MCF 10A (cell line): ENCODE results near the gene PHF13. TPM values are rescaled to one million over a fixed set of nuclear protein-coding genes. Genes with fewer than 3 reads are reported as not detected.

Experiments used
- BruUV-seq: library from RNA; stranded (reverse); fragments of 400-500 nt; replicated peaks from 2 replicates; lab custom pipeline; 2021; lab: Mats Ljungman, UMichigan
- CTCF ChIA-PET: fragments of 300-600 bp; sonication (Branson Sonifier 250); formaldehyde crosslinking; extraction: SDS; loops from one replicate; lab custom pipeline; 2021; ENCODE audit warnings: antibody characterized with exemption, inconsistent platforms; lab: Yijun Ruan, JAX
- POLR2A ChIA-PET: fragments of 300-600, 350-650 bp; sonication (Branson Sonifier 250); formaldehyde crosslinking; extraction: SDS; loops from one replicate; lab custom pipeline; 2020; ENCODE audit warnings: antibody characterized with exemption, inconsistent platforms; lab: Yijun Ruan, JAX
- DNase-seq: peaks from one replicate; pipeline ENCODE4 v3.0.0-alpha.2; 2018; ENCODE audit not compliant: unreplicated experiment
- H3K27ac Mint-ChIP-seq: one replicate; pipeline ENCODE4 v1.8.0; 2022; ENCODE audit warnings: mild to moderate bottlenecking, low read depth, mixed read lengths; ENCODE audit not compliant: unreplicated experiment
- H3K27me3 Mint-ChIP-seq: one replicate; pipeline ENCODE4 v1.8.0; 2022; ENCODE audit warnings: mixed read lengths; ENCODE audit not compliant: insufficient read depth, unreplicated experiment
- H3K36me3 Mint-ChIP-seq: one replicate; pipeline ENCODE4 v1.8.0; 2022; ENCODE audit warnings: mild to moderate bottlenecking, moderate library complexity, mixed read lengths; ENCODE audit not compliant: insufficient read depth, unreplicated experiment
- H3K4me1 Mint-ChIP-seq: one replicate; pipeline ENCODE4 v1.8.0; 2022; ENCODE audit warnings: mixed read lengths; ENCODE audit not compliant: insufficient read depth, unreplicated experiment
- H3K4me3 Mint-ChIP-seq: one replicate; pipeline ENCODE4 v1.8.0; 2022; ENCODE audit warnings: mild to moderate bottlenecking, moderate library complexity, mixed read lengths; ENCODE audit not compliant: unreplicated experiment
- H3K9me3 Mint-ChIP-seq: one replicate; pipeline ENCODE4 v1.8.0; 2022; ENCODE audit warnings: mixed read lengths; ENCODE audit not compliant: unreplicated experiment
- intact Hi-C: fragments of 100-400 bp; cut with micrococcal nuclease; formaldehyde crosslinking; loops from 2 replicates; pipeline ENCODE4 v1.14.1; 2022
- total RNA-seq: library from RNA; stranded (reverse); gene quantifications from 2 replicates; pipeline ENCODE4 v1.2.3, GENCODE V29; 2022
- TF ChIP-seq, protein P1 (sequence below): fragments of 200-600 bp; IDR thresholded peaks from one replicate; pipeline ENCODE4 v1.8.0; 2022; ENCODE audit warnings: antibody characterized with exemption, mild to moderate bottlenecking; ENCODE audit not compliant: unreplicated experiment

PHF13 gene
- total RNA-seq, 1 experiment from 2014 or later: 10.3 TPM

DNA sequence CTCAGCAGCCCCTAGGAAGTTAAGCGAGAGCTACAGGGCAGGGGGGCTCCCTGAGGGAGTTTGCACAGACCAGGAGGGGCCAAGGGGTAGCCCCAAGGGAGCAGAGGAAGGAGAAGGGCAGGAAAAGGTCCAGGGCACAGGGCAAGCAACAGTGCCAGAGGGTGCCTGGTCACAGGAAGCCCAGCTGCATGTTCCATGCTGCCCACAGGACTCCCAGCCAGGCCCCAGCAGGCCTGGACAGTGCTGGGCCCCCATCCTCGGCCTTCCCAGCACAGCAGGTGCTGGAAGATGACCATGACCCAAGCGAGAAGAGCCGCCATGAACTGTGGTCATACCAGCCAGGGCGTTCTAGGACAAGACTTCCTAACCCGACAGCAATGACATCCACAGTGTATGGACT, 21.9 kb upstream of the PHF13 start:
- H3K27me3 Mint-ChIP-seq: no peaks in the 10 kb centered on the region
- CTCF ChIA-PET: no interaction called here

DNA sequence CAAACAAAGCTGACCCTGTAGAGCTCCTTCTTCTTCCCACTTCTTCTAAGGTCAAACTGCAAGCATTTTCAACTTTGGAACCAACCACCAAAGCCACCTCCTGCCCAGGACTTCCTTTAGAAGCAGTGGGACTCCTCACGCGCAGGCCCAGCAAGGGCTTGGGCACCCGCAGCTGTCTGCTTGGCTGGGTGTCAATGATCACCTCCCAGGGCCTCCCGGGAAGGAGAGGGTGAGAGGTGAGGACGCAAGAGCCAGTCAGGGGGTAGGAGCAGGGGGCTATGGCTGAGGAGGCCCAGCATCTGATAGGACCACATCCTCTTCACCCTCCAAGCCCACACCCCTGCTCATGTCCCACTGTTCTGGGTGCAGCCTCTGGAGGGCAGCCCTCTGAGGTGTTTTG, 21.1 kb upstream of the PHF13 start:
- no TSS peak for BruUV-seq
- H3K27ac Mint-ChIP-seq: no peak overlapping the region
- H3K27me3 Mint-ChIP-seq: no peaks in the 10 kb centered on the region
- intact Hi-C loops: no loop called here
- TF ChIP-seq, protein P1, sequence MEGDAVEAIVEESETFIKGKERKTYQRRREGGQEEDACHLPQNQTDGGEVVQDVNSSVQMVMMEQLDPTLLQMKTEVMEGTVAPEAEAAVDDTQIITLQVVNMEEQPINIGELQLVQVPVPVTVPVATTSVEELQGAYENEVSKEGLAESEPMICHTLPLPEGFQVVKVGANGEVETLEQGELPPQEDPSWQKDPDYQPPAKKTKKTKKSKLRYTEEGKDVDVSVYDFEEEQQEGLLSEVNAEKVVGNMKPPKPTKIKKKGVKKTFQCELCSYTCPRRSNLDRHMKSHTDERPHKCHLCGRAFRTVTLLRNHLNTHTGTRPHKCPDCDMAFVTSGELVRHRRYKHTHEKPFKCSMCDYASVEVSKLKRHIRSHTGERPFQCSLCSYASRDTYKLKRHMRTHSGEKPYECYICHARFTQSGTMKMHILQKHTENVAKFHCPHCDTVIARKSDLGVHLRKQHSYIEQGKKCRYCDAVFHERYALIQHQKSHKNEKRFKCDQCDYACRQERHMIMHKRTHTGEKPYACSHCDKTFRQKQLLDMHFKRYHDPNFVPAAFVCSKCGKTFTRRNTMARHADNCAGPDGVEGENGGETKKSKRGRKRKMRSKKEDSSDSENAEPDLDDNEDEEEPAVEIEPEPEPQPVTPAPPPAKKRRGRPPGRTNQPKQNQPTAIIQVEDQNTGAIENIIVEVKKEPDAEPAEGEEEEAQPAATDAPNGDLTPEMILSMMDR: no peak
- no peak for DNase-seq
- CTCF ChIA-PET: no interaction called here
- H3K36me3 Mint-ChIP-seq: peaks cover 81% of the 10 kb centered on the region
- H3K9me3 Mint-ChIP-seq: no peaks in the 10 kb centered on the region
- H3K4me1 Mint-ChIP-seq: peaks cover 10% of the 10 kb centered on the region
- POLR2A ChIA-PET: interaction anchor here (1.3 kb wide), 1 partner anchor 14 kb away, joined by 3 read pairs; no protein-coding TSS in a partner anchor
- H3K4me3 Mint-ChIP-seq: no peak overlapping the region

More for the DNA sequence above, 21.9 kb upstream of the PHF13 start:
- H3K36me3 Mint-ChIP-seq: peaks cover 73% of the 10 kb centered on the region
- no peak for DNase-seq
- no peaks in the 10 kb centered on the region for H3K9me3 Mint-ChIP-seq
- no peak overlapping the region for H3K4me3 Mint-ChIP-seq
- TF ChIP-seq, protein P1: no peak
- POLR2A ChIA-PET: interaction anchor here (1.3 kb wide), 1 partner anchor 15 kb away, joined by 3 read pairs; no protein-coding TSS in a partner anchor
- intact Hi-C loops: no loop called here
- peaks cover 17% of the 10 kb centered on the region for H3K4me1 Mint-ChIP-seq
- no TSS peak for BruUV-seq
- H3K27ac Mint-ChIP-seq: no peak overlapping the region

DNA sequence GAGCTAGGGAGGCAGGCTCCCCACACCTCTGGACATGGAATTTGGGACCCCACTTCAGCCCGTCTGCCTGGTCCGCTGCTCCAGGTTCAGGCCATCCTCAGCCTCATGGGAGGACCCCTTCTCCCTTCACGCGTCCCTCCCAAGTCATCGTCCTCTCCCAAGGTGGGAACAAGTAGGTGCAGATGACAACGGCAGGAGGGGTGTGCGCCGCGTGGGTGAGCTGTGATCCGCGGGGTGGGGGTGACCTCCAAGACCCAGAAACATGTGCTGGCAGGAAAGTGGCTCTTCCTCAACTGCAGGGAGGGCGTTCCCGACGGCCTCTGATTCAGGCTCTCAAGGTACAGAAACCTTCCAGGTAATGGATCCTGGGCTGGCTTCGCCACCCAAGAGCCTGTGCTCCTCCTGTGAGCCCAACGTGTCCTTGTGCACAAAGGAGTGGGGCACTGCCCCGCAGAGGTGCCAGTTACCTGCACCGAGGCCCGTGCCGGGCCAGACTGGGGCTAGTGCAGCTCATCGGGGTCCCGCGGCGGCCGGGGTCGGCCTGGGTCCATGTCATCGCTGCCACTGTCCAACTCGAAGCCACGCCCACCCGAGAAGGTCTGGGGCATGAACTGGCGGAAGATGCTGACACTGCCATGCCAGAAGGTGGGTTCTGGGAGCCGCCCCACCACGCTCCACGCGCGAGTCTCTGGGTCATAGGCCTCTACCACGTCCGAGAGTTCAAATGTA, 20.5 kb upstream of the PHF13 start:
- no TSS peak for BruUV-seq
- TF ChIP-seq, protein P1: no peak
- Mint-ChIP-seq H3K27me3 (no peaks in the 10 kb centered on the region), H3K36me3 (peaks cover 87% of the 10 kb centered on the region), H3K4me1 (peaks cover 4% of the 10 kb centered on the region), H3K4me3 (no peak overlapping the region), H3K9me3 (no peaks in the 10 kb centered on the region), H3K27ac (no peak overlapping the region)
- ChIA-PET POLR2A (interaction anchor here (1.6 kb wide), 1 partner anchor 13 kb away, joined by 4 read pairs; the partner anchor contains the start of gene ZBTB48), CTCF (no interaction called here)
- intact Hi-C loops: no loop called here
- DNase-seq: no peak

- H3K27me3 Mint-ChIP-seq: no peaks in the 10 kb centered on the region
- DNase-seq: no peak
- ChIA-PET POLR2A (interaction anchor here (1.6 kb wide), 1 partner anchor 14 kb away, joined by 4 read pairs; the partner anchor contains the start of gene ZBTB48), CTCF (interaction anchor here (1.2 kb wide), 1 partner anchor 53 kb away, joined by 4 read pairs; no protein-coding TSS in a partner anchor)
- H3K4me1 Mint-ChIP-seq: peaks cover 4% of the 10 kb centered on the region
- peaks cover 87% of the 10 kb centered on the region for H3K36me3 Mint-ChIP-seq
- no peak overlapping the region for H3K4me3 Mint-ChIP-seq
- no peaks in the 10 kb centered on the region for H3K9me3 Mint-ChIP-seq
- H3K27ac Mint-ChIP-seq: no peak overlapping the region
- intact Hi-C loops: no loop called here
- BruUV-seq: no TSS peak
- TF ChIP-seq, protein P1: no peak
These were observed 19.7 kb upstream of the PHF13 start for GRCh38 chr1:6593810-6594209.
